ENCODE results near the gene MYH6.

The MYH6 gene

DNA sequence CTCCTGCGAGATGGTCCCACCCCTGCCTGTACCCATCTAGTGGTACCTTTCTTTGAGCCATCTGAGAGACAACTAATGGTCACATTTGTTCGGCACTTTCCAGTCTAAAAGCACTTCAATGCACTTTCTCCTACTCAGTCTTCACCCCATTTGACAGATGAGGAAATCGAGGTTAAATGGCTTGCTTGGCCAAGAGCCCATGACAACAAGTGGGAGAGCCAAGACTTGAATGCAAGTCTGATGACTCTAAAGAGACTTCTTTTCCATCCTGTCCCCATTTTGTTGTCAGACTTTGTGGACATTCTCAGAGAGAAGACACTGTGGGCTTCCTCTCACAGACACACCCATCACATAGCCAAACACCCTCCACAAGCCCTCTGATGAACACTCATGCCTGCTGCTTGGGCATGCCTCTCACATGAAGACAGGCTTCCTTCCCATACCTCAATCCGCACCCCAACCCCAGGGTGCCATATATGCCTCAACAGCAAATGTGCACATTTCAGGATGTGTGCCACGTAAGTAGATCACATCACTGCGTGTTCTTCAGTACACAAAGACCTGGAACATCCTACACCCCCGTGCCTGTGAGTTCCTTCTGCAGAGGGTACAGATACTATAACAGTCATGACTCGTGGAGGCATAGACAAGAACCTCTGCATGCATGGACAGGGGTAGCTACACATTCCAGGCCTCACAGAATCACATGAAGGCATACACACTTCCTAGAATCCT, 26.6 kb upstream of the MYH6 start:
- DNase-seq: no peak
- no peaks in the 10 kb centered on the region for H3K27me3 ChIP-seq (replicated peaks)
- in situ Hi-C loops (cut with HindIII; ENCODE audit: low pct_ligation_motif_present, low sequenced_read_pairs): no loop called here
- H3K27ac ChIP-seq: no peak overlapping the region
- TF ChIP-seq, protein P1, sequence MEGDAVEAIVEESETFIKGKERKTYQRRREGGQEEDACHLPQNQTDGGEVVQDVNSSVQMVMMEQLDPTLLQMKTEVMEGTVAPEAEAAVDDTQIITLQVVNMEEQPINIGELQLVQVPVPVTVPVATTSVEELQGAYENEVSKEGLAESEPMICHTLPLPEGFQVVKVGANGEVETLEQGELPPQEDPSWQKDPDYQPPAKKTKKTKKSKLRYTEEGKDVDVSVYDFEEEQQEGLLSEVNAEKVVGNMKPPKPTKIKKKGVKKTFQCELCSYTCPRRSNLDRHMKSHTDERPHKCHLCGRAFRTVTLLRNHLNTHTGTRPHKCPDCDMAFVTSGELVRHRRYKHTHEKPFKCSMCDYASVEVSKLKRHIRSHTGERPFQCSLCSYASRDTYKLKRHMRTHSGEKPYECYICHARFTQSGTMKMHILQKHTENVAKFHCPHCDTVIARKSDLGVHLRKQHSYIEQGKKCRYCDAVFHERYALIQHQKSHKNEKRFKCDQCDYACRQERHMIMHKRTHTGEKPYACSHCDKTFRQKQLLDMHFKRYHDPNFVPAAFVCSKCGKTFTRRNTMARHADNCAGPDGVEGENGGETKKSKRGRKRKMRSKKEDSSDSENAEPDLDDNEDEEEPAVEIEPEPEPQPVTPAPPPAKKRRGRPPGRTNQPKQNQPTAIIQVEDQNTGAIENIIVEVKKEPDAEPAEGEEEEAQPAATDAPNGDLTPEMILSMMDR (IDR thresholded peaks at IDR 0.05; ENCODE audit: low read depth, low read length, missing control alignments): no peak
- no peak overlapping the region for H3K4me3 ChIP-seq (ENCODE audit: low read depth, low read length)
- no peaks in the 10 kb centered on the region for H3K36me3 ChIP-seq (replicated peaks)

GRCh38 chr14:23433457-23433856, 25.4 kb upstream of the MYH6 start:
- TF ChIP-seq, protein P1 (IDR thresholded peaks at IDR 0.05; ENCODE audit: low read depth, low read length, missing control alignments): no peak
- no peak for DNase-seq
- no peaks in the 10 kb centered on the region for H3K36me3 ChIP-seq (replicated peaks)

DNA sequence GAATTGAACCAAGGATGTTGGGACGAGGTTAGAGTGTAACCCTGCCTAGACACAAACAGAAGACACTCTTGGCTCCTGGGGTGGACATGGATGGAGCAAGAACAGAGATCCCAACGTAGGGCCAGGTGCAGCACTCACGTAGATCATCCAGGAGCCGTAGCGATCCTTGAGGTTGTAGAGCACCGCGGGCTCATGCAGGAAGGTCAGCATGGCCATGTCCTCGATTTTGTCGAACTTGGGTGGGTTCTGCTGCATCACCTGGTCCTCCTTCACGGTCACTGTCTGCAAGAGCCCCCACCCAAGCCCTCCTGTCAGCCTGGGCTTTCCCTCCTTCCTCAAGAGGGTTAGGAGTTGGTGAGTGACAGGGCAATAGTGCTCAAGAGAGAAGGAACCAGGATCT, 24.9 kb upstream of the MYH6 start:
- no peak for DNase-seq
- Histone ChIP-seq H3K27ac (no peak overlapping the region), H3K4me3 (ENCODE audit: low read depth, low read length) (no peak overlapping the region), H3K27me3 (replicated peaks) (no peaks in the 10 kb centered on the region), H3K36me3 (replicated peaks) (no peaks in the 10 kb centered on the region)
- TF ChIP-seq, protein P1 (IDR thresholded peaks at IDR 0.05; ENCODE audit: low read depth, low read length, missing control alignments): no peak
- in situ Hi-C loops (cut with HindIII; ENCODE audit: low pct_ligation_motif_present, low sequenced_read_pairs): no loop called here

More at GRCh38 chr14:23433457-23433856, 25.4 kb upstream of the MYH6 start:
- Histone ChIP-seq H3K27ac (no peak overlapping the region), H3K27me3 (replicated peaks) (no peaks in the 10 kb centered on the region), H3K4me3 (ENCODE audit: low read depth, low read length) (no peak overlapping the region)
- in situ Hi-C loops (cut with HindIII; ENCODE audit: low pct_ligation_motif_present, low sequenced_read_pairs): no loop called here

DNA sequence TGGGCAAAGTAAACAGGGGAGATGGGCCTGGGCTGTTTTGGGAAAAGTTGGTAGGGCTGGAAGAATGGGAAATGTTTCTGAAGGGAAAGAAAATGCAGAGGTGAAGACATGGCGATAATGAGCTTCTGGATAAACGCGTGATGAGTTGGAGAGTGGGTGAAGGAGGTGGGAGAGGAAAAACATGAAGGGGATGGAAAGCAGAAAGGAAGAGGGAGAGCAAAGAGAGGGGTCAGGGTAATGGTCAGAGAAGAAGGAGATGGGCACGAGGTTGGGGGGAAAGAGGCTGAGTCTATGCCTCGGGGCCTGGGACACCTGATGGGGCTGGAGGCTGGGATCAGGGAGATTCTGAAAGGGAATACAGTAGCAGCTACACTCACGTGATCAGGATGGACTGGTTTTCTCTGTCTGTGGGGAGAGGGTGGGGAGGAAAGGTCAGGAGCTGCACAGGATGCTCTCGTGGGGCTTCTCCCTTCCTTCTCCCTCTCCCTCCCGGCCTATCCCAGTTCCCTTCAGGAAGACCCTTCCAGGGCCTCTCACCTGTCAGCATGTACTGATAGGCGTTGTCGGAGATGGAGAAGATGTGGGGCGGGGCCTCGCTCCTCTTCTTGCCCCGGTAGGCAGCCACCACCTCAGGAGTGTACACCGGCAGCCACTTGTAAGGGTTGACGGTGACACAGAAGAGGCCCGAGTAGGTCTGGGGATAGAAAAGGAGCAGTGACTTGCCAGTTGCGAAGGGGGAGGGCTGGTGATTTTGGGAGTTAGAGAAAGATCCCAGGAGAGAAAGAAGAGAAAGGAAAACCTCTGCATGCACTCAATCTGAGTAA, 24.2 kb upstream of the MYH6 start:
- TF ChIP-seq, protein P1 (IDR thresholded peaks at IDR 0.05; ENCODE audit: low read depth, low read length, missing control alignments): no peak
- in situ Hi-C loops (cut with HindIII; ENCODE audit: low pct_ligation_motif_present, low sequenced_read_pairs): no loop called here
- Histone ChIP-seq H3K27ac (no peak overlapping the region), H3K4me3 (ENCODE audit: low read depth, low read length) (no peak overlapping the region), H3K27me3 (replicated peaks) (no peaks in the 10 kb centered on the region), H3K36me3 (replicated peaks) (no peaks in the 10 kb centered on the region)
- no peak for DNase-seq

GRCh38 chr14:23431486-23431885, 23.4 kb upstream of the MYH6 start:
- Histone ChIP-seq H3K4me3 (ENCODE audit: low read depth, low read length) (no peak overlapping the region), H3K27ac (no peak overlapping the region), H3K27me3 (replicated peaks) (no peaks in the 10 kb centered on the region), H3K36me3 (replicated peaks) (no peaks in the 10 kb centered on the region)
- no peak for DNase-seq
- in situ Hi-C loops (cut with HindIII; ENCODE audit: low pct_ligation_motif_present, low sequenced_read_pairs): no loop called here
- TF ChIP-seq, protein P1 (IDR thresholded peaks at IDR 0.05; ENCODE audit: low read depth, low read length, missing control alignments): no peak
